Measurements from ENCODE around the gene NTRK3. TPM values are rescaled to one million over a fixed set of nuclear protein-coding genes. Genes with fewer than 3 reads are reported as not detected.

Gene NTRK3
- total RNA-seq, 1 donor from 2014 or later: 3.5 TPM

DNA sequence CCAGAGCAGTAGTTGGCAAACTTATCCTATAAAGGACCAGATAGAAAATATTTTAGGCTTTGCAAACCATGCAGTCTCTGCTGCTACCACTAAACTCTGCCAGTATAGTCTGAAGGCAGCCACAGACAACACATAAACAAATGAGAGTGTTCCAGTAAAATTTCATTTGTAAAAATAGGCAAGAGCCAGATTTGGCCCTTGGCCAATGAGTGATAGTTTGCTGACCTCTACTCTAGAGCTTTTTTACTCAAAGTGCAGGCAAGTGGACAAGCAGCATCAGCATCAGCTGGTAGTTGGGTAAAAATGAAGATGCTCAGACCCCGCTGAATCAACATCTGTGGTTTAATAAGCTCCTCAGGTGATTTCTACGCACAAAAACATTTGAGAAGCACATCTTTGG, 269.8 kb downstream of the NTRK3 start:
- ATAC-seq (no peak), DNase-seq (no peak)
- Histone ChIP-seq H3K27me3 (ENCODE audit: low read depth) (no peaks in the 10 kb centered on the region), H3K9me3 (no peaks in the 10 kb centered on the region), H3K4me3 (no peak overlapping the region), H3K36me3 (no peaks in the 10 kb centered on the region), H3K27ac (no peak overlapping the region), H3K4me1 (no peaks in the 10 kb centered on the region)
- TF ChIP-seq, protein P1, sequence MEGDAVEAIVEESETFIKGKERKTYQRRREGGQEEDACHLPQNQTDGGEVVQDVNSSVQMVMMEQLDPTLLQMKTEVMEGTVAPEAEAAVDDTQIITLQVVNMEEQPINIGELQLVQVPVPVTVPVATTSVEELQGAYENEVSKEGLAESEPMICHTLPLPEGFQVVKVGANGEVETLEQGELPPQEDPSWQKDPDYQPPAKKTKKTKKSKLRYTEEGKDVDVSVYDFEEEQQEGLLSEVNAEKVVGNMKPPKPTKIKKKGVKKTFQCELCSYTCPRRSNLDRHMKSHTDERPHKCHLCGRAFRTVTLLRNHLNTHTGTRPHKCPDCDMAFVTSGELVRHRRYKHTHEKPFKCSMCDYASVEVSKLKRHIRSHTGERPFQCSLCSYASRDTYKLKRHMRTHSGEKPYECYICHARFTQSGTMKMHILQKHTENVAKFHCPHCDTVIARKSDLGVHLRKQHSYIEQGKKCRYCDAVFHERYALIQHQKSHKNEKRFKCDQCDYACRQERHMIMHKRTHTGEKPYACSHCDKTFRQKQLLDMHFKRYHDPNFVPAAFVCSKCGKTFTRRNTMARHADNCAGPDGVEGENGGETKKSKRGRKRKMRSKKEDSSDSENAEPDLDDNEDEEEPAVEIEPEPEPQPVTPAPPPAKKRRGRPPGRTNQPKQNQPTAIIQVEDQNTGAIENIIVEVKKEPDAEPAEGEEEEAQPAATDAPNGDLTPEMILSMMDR (IDR thresholded peaks at IDR 0.05): no peak
- intact Hi-C loops (cut with DNase I): no loop called here

- H3K27me3 ChIP-seq (ENCODE audit: low read depth): no peaks in the 10 kb centered on the region
- no peak overlapping the region for H3K4me3 ChIP-seq
- no peak for ATAC-seq
- intact Hi-C loops (cut with DNase I): no loop called here
- TF ChIP-seq, protein P1 (IDR thresholded peaks at IDR 0.05): no peak
- no peaks in the 10 kb centered on the region for H3K36me3 ChIP-seq
- H3K4me1 ChIP-seq: no peaks in the 10 kb centered on the region
- DNase-seq: no peak
- H3K27ac ChIP-seq: no peak overlapping the region
- H3K9me3 ChIP-seq: no peaks in the 10 kb centered on the region
Observed at GRCh38 chr15:87985451-87985850, 271.1 kb downstream of the NTRK3 start.

- Histone ChIP-seq H3K4me1 (no peaks in the 10 kb centered on the region), H3K36me3 (no peaks in the 10 kb centered on the region), H3K27ac (no peak overlapping the region), H3K9me3 (no peaks in the 10 kb centered on the region), H3K4me3 (no peak overlapping the region), H3K27me3 (ENCODE audit: low read depth) (no peaks in the 10 kb centered on the region)
- TF ChIP-seq, protein P1 (IDR thresholded peaks at IDR 0.05): no peak
- intact Hi-C loops (cut with DNase I): no loop called here
- DNase-seq: no peak
- ATAC-seq: no peak
Observed at GRCh38 chr15:87981969-87982368, 274.6 kb downstream of the NTRK3 start.

DNA sequence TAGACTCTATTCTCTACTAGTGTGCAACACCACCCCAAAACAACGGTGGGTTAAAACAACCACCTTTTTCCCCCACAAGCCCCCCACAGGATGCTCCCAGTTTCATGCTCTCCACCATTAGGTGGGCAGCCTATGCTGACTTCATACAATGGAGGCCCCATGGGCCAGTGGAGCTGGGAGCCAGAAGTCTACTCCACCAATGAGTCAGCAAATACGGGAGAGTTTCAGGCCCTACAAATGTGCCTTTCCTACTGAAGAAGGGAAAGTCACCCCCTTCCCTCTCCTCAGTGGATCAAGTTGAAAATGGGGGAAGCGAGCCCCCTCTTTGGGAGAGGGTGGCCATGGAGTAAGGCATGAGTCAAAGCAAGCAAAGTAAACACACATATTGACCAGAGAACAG, 278.6 kb downstream of the NTRK3 start:
- no peaks in the 10 kb centered on the region for H3K27me3 ChIP-seq (ENCODE audit: low read depth)
- no peak for ATAC-seq
- no peak overlapping the region for H3K4me3 ChIP-seq
- intact Hi-C loops (cut with DNase I): no loop called here
- H3K36me3 ChIP-seq: no peaks in the 10 kb centered on the region
- no peak for DNase-seq
- no peak overlapping the region for H3K27ac ChIP-seq
- TF ChIP-seq, protein P1 (IDR thresholded peaks at IDR 0.05): no peak
- no peaks in the 10 kb centered on the region for H3K9me3 ChIP-seq
- H3K4me1 ChIP-seq: no peaks in the 10 kb centered on the region

GRCh38 chr15:87976552-87976951, 280.0 kb downstream of the NTRK3 start:
- no peak overlapping the region for H3K27ac ChIP-seq
- intact Hi-C loops (cut with DNase I): no loop called here
- no peaks in the 10 kb centered on the region for H3K9me3 ChIP-seq
- H3K27me3 ChIP-seq (ENCODE audit: low read depth): no peaks in the 10 kb centered on the region
- DNase-seq (no peak), ATAC-seq (no peak)
- H3K36me3 ChIP-seq: no peaks in the 10 kb centered on the region
- H3K4me1 ChIP-seq: no peaks in the 10 kb centered on the region
- H3K4me3 ChIP-seq: no peak overlapping the region
- TF ChIP-seq, protein P1 (IDR thresholded peaks at IDR 0.05): no peak

Data from lower lobe of right lung (tissue), 2 donors.